HG03103 (cell line): ENCODE measurements around the gene MLC1.

ENCODE experiments used
- ATAC-seq: cut with Tn5 transposase; IDR thresholded peaks from one replicate; pipeline ENCODE4 v1.9.1; 2021; ENCODE audit warnings: low read depth; ENCODE audit not compliant: unreplicated experiment

MLC1 gene

GRCh38 chr22:50059881-50060262, 25.4 kb downstream of the MLC1 start:
- ATAC-seq: no peak

DNA sequence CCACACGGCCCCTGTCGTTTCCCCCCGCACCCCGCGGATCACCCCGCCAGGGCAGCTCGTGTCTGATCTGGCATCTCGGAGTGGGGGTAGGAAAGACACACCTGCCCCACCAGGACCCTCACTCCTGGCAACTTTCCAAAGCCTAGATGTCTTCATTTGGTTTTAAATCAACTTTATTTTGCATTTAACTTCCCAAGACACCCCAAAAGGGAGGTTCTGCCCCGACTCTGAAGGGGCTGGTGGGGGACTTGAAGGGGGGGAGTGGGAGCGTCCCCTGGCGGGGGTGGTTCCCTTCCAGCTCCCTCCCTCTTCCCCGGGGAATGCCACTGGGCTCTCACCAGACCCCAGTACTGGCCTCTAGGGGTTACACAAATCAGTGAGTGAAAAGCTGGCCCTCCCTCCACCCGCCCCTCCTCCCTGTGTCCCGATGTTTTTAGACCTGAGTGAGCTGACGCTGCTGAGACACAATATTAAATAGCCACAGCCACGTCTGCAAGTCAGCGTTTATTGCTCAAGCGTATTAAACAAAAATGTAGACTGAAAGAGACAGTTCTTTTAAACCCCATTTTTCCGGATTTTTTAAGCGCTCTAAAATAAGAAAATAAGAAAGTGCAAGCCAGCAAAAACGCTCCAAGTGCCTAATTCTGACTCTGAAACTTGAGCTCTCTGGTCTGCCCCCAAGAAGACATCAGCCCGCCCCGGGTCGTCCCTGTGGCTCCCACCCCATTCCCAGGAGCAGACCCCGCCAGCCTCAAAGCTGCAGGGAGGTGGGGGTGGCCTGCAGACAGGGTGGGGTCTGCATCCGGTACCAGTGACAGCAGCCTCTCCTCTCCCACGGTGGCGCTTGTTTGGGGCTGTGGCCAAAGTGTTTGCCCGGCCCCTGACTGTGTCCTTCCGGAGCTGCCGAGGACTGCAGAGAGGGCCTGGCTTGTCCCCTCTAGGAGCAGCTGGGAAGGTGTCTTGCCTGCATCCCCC, 26.0 kb downstream of the MLC1 start:
- ATAC-seq: no peak

DNA sequence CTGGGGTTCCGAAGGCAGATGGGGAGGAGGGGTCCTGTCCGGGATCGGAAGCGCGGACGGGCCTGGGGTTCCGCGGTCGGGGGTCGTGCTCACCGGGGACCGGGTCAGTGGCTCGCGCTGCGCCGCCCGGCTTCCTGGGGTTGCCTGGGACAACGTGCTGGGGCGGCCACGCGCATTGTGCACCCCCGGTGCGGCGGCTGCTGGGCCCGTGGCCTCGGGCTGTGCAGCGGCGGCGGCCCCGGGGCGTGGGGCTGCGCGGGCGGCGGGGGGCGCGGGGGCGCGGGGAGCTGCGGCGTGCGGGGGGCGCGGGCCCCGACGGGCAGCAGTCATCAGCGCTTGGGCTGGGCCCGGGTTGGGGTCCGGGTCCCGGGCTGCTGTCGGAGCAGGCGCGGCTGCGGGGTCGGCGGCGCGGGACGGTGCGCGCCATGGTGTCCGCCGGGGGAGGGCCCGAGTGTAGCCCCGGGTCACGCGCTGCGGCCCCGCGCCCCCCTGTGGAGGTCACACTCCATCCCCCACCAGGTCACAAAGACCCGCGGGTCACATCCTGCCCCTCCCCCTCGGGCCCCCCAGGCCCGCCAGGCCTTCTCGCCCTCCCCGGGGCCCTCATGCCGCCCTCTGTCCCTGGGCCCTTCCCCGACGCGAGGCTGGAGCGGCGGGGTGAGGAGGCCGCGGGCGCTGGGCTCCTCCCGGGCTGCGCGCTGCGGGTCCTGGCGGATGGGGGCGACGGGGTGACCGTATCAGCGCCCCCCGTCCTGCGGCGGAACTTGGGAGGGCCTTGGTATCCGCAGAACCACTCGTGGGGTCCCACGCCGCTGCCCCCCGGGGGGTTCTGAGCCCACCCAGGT, 26.9 kb downstream of the MLC1 start, which contains the start of gene TTLL8:
TTLL8 (minus strand) TSS at position 238 of the 845 bp plus-strand sequence.
- no peak for ATAC-seq

DNA sequence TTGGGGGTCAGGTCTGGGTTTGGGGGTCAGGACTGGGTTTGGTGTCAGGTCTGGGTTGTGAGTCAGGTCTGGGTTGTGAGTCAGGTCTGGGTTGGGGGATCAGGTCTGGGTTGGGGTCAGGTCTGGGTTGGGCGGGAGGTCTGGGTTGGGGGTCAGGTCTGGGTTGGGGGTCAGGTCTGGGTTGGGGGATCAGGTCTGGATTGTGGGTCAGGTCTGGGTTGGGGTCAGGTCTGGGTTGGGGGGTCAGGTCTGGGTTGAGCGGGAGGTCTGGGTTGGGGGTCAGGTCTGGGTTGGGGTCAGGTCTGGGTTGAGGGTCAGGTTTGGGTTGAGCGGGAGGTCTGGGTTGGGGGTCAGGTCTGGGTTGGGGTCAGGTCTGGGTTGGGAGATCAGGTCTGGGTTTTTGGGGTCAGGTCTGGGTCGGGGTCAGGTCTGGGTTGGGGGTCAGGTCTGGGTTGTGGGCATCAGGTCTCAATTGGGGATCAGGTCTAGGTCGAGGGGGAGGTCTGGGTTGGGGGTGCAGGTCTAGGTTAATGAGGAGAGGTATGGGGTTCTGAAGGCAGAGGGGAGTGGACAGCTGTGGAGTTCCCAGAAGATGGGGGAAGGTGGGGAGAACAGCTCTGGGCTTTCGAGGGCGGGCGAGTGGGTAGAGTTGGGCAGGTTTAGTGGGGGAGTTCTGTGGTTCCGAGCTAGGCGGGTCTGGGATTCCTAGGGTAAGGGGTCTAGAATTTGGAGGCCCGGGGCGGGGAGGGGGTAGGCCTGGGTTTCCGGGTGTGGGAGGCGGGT, 27.8 kb downstream of the MLC1 start:
- ATAC-seq: no peak

DNA sequence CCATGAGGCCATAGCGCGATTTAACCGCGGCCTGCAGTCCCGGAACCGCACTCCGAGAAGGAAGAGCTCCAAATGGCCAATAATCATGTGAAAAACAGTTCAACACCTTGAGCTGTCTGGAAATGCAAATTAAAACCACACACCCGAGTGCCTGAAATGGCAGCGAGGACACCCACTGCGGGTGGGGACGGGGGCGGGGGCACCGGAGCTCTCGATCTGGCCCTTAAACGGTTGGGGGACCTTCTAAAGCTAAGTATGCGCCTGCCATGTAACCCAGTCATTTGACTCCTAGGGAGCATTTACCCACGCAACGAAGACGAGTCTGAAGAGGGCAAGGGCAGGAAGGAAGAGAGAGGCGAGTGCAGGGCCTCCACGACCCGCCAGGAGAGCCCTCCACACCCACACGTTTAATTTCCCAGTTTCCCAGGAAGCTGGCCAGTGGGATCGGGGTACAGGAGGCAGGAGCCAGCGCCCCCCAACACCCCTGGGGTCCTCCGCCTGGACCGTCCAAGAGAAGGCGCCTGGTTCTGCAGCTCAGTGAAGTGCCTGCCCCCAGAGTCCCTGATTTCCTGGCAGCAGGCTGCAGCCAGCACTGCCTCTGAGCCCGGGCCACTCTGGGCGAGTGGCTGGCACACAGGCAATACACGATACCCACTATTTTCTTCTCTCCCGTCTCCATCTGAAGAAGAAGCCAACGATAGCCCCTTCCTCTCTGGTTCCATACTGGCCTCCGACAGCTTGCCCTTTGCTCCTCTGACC, 28.8 kb downstream of the MLC1 start:
- no peak for ATAC-seq

- no peak for ATAC-seq
Observed at GRCh38 chr22:50053861-50054260, 31.4 kb downstream of the MLC1 start.

GRCh38 chr22:50051930-50052329, 33.3 kb downstream of the MLC1 start:
- no peak for ATAC-seq

- ATAC-seq: no peak
Observed at GRCh38 chr22:50049299-50050195, 35.7 kb downstream of the MLC1 start.

DNA sequence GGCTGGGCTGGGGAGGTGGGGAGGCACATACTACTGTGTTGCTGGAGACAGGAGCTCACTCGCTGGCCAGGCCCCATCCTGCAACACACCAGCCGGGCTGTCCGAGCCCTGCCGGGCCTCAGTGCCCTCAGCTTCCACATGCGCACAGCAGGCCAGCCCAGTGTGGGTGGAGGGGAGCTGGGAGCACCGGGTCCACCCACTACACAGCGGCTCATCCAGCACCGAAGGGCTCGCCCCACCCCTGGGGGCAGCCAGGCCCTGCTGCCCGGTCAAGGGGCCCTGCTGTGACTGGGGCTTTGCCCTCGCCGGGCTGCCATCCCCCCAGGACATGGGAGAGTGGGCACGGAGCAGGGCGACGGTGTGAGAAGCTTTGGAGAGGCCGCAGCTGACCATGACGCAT, 36.4 kb downstream of the MLC1 start:
- no peak for ATAC-seq

DNA sequence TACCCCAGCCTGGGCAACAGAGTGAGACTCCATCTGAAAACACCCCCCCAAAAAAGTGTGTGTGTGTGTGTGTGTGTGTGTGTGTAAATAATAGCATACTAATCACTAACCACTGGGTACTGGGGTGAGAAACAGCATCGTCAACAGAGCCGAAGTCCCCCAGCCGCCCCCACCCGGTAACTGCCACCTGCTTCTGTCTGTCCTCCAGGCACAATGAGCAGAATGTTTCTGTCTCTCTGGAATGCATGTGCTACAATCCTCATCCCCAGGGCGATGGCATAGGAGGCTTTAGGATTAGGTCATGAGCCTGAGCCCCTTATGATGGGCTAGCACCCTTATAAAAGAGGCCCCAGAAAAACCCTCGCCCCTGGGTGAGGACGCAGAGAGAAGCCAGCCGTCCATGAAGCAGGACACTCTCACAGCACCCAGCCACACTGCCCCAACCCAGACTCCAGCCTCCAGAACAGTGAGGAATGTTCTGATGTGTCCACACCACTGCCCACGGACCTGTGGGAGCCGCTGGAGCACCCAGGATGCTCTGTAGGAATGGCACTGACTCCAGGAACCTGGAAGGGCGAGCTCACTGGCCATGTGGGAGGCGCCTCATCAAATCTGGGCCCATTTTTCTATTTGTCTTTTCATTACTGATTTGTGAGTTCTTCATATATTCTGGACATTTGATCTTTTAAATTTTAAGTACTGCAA, 37.0 kb downstream of the MLC1 start:
- ATAC-seq: no peak

DNA sequence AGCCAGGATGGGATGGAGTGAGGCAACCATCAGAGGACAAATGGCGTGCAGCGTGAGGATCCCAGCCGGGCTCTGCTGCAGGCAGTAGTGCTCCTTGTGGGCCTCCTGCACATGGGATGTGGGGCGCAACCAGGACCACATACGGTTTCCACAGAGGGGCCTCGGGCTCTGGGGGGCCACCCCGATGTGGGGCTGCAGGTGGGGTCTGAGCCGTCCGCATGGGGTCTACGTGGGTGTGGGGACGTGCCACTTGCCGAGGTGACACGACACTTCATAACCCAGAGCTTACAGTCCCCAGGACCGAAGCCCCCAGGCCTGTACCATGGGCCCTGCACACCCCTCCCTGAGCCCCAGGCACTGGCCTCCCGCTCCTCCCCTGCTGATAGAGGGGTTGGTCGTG, 37.9 kb downstream of the MLC1 start:
- no peak for ATAC-seq

GRCh38 chr22:50046481-50047245, 38.6 kb downstream of the MLC1 start:
- no peak for ATAC-seq

DNA sequence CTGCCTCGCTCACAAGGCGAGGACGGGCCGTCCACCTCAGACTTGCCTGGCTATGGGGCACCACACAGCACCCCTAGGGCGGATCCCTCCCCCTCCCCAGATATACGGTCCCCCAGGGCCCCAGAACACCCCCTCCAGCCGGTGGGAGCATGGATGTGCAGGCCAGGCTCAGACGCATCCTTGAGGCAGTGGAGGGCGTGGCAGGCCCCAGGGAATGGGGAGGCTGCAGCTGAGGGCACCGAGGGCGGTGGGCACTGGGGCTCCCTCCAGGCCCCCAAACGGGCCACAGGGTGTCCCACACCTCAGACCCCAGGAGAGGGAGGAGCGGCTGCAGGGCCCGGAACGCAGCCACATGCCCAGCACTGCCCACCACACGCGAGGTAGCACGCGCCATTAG, 39.2 kb downstream of the MLC1 start:
- ATAC-seq: no peak

GRCh38 chr22:50045211-50046018, 39.8 kb downstream of the MLC1 start:
- ATAC-seq: no peak

GRCh38 chr22:50044485-50045118, 40.6 kb downstream of the MLC1 start:
- no peak for ATAC-seq

- no peak for ATAC-seq
Observed at GRCh38 chr22:50041361-50042065, 43.7 kb downstream of the MLC1 start.
